ENCODE results near the gene SERBP1.
"Not testable (repeated sequence)": the region's sequence is repeated elsewhere in the genome, so short reads cannot be mapped to it uniquely, and the experiment has no call there.

Gene SERBP1

GRCh38 chr1:67418839-67419586, 11.2 kb downstream of the SERBP1 start:
- H3K27ac ChIP-seq: no peak overlapping the region; the same call in 1 of the 2 replicates
- no peak for TF ChIP-seq CTCF (conservative IDR thresholded peaks at IDR 0.05)

- peak overlapping the region; percentile 15 for H3K27ac ChIP-seq
These were observed 12.5 kb downstream of the SERBP1 start for GRCh38 chr1:67417733-67418132.

DNA sequence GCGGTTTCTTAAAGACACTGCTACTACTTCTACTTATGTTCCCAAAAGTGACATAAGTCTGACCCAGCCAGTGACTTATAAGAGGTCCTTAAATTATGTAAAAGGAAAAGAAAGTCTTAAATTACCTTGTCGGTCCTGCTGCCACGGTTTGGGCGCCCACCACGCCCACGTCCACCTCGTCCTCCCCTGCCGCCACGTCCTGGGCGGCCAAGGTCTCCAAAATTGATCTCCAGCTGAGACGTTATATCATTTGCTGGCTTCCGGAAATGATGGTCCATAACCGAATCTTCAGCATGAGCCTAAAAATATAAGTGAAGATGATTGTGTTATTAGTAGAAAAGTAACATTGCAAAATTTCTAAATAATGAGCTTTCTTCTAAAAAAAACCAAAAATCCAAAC, 15.2 kb downstream of the SERBP1 start:
- no peak for TF ChIP-seq CTCF (conservative IDR thresholded peaks at IDR 0.05)
- H3K27ac ChIP-seq: 0 out of 2 replicates have a peak overlapping the region, but pooled peaks have one; percentile 8

- H3K27ac ChIP-seq: 0 out of 2 replicates have a peak overlapping the region, but pooled peaks have one; percentile 8
- TF ChIP-seq CTCF (conservative IDR thresholded peaks at IDR 0.05): no peak
These were observed 15.6 kb downstream of the SERBP1 start for GRCh38 chr1:67414574-67414973.

- not testable (repeated sequence) for H3K27ac ChIP-seq
These were observed 17.1 kb downstream of the SERBP1 start for GRCh38 chr1:67413101-67413500.

DNA sequence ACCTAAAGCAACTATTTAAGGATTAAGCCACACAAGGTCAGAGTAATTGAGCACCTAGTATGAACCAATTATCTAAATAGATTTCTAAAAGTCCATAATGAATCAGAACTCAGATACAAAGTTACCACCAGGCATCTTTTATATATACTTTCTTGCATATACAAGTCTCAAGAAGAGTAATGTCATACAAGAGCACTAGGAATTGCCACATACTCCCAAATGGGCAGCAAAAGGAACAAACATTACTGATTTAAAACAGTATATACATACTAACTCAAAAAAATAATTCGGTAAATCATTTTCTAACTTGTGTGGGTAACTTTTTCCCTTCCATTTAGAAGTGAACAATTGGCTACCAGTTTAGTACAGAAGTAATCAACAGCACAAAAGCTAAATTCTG, 22.1 kb downstream of the SERBP1 start:
- H3K27ac ChIP-seq: no peak overlapping the region
- TF ChIP-seq CTCF (conservative IDR thresholded peaks at IDR 0.05): no peak

GRCh38 chr1:67407498-67407897, 22.7 kb downstream of the SERBP1 start:
- no peak for TF ChIP-seq CTCF (conservative IDR thresholded peaks at IDR 0.05)
- no peak overlapping the region for H3K27ac ChIP-seq

DNA sequence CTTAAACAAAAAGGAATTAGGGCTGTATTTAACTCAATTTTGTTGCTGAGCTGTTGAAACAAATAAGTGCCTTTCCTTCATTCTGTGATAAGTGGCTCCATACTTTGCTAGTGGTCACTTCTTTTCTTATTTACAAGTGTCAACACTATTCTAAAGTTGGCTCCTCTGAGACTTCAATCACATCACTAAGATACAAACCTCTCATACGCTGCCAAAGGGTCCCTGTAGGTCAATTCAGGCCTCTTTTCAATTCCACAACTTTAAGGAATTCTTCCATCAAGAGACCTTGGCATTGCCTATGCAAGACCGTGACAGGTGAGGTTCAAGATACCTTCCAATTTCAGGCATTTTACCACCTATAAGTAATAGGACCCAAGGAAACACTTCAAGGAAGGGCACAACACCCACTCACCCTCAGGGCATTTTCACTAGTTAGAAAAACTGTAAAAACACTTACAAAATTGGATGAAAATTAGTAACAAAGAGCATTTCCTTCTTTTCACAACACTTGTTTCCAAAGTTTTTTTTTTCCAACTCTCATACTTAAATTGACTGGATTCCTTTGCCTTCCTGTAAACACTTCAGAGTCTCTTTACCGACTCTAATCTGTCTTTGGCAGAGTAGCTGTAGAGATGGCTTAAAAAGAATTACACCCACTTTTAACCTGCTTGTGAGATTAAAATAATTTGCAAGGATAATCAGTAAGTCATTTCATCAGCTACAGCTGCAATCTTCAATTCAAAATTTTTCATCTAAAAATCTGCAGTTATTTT, 24.5 kb downstream of the SERBP1 start:
- H3K27ac ChIP-seq: no peak overlapping the region

More for the DNA sequence above, 24.5 kb downstream of the SERBP1 start:
- TF ChIP-seq CTCF (conservative IDR thresholded peaks at IDR 0.05): no peak
